HAP-1 (cell line): Measurements from ENCODE around the gene MSANTD2.

Source experiments
- DNase-seq, 2 experiments: peaks; one replicate each; pipeline ENCODE4 v3.0.0-alpha.2; 2016 to 2020; ENCODE audit warnings: low spot score in 2 of 2
- H3K27me3 ChIP-seq: fragments of 250-450 bp; sonication (Bioruptor Pico); 2 replicates; pipeline ENCODE4 v1.5.1; 2020; ENCODE audit warnings: low read depth, mild to moderate bottlenecking, moderate library complexity
- H3K36me3 ChIP-seq: fragments of 250-450 bp; sonication (Bioruptor Pico); replicated peaks from 2 replicates; pipeline ENCODE4 v1.5.1; 2020; ENCODE audit warnings: mild to moderate bottlenecking
- H3K4me1 ChIP-seq: fragments of 250-450 bp; sonication (Bioruptor Pico); 2 replicates; pipeline ENCODE4 v1.5.1; 2020; ENCODE audit warnings: mild to moderate bottlenecking
- H3K4me3 ChIP-seq: fragments of 250-450 bp; sonication (Bioruptor Pico); 2 replicates; pipeline ENCODE4 v1.5.1; 2020; ENCODE audit warnings: mild to moderate bottlenecking, moderate library complexity
- H3K9me3 ChIP-seq: fragments of 250-450 bp; sonication (Bioruptor Pico); 2 replicates; pipeline ENCODE4 v1.5.1; 2020; ENCODE audit warnings: mild to moderate bottlenecking, moderate library complexity
- in situ Hi-C: fragments of 300-500 bp; cut with MboI; formaldehyde crosslinking; loops from 3 replicates; pipeline ENCODE4 v1.14.3; 2020; ENCODE audit warnings: low sequenced_read_pairs, inconsistent platforms, mixed read lengths

MSANTD2 gene

GRCh38 chr11:124751741-124752470, 48.3 kb downstream of the MSANTD2 start, which contains the start of gene VSIG2:
VSIG2 (minus strand) TSS chr11:124752255; CDS start chr11:124752137, 118 bp downstream.
- in situ Hi-C loops, result no loop called here

GRCh38 chr11:124751391-124751740, 48.8 kb downstream of the MSANTD2 start:
- Histone ChIP-seq H3K4me3 (no peak overlapping the region), H3K4me1 (no peaks in the 10 kb centered on the region), H3K36me3 (no peaks in the 10 kb centered on the region), H3K27me3 (no peaks in the 10 kb centered on the region), H3K9me3 (no peaks in the 10 kb centered on the region)
- DNase-seq, result no peak
- in situ Hi-C loops, result no loop called here

More at GRCh38 chr11:124751741-124752470, 48.3 kb downstream of the MSANTD2 start, which contains the start of gene VSIG2:
- no peak within 1 kb of the TSS for H3K4me3 ChIP-seq
- no peaks in the 10 kb centered on the region for H3K27me3 ChIP-seq
- no peaks in the 10 kb centered on the region for H3K9me3 ChIP-seq
- DNase-seq, result no peak
- H3K36me3 ChIP-seq, result no peaks in the 10 kb centered on the region
- H3K4me1 ChIP-seq, result no peaks in the 10 kb centered on the region

GRCh38 chr11:124749912-124750311, 50.3 kb downstream of the MSANTD2 start:
- Histone ChIP-seq H3K9me3 (no peaks in the 10 kb centered on the region), H3K36me3 (no peaks in the 10 kb centered on the region), H3K4me1 (no peaks in the 10 kb centered on the region), H3K4me3 (no peak overlapping the region), H3K27me3 (no peaks in the 10 kb centered on the region)
- DNase-seq, result no peak
- in situ Hi-C loops, result no loop called here

- no peaks in the 10 kb centered on the region for H3K27me3 ChIP-seq
- in situ Hi-C loops, result no loop called here
- H3K36me3 ChIP-seq, result no peaks in the 10 kb centered on the region
- H3K9me3 ChIP-seq, result no peaks in the 10 kb centered on the region
- no peak for DNase-seq
- no peaks in the 10 kb centered on the region for H3K4me1 ChIP-seq
- H3K4me3 ChIP-seq, result no peak overlapping the region
Observed at GRCh38 chr11:124748481-124749343, 51.5 kb downstream of the MSANTD2 start.

- Histone ChIP-seq H3K4me1 (no peaks in the 10 kb centered on the region), H3K27me3 (no peaks in the 10 kb centered on the region), H3K36me3 (no peaks in the 10 kb centered on the region), H3K4me3 (no peak overlapping the region), H3K9me3 (no peaks in the 10 kb centered on the region)
- in situ Hi-C loops, result no loop called here
- DNase-seq, result no peak
Observed at GRCh38 chr11:124748100-124748418, 52.1 kb downstream of the MSANTD2 start.

GRCh38 chr11:124747406-124748099, 52.7 kb downstream of the MSANTD2 start:
- in situ Hi-C loops, result no loop called here
- no peak overlapping the region for H3K4me3 ChIP-seq
- no peak for DNase-seq
- H3K9me3 ChIP-seq, result no peaks in the 10 kb centered on the region
- no peaks in the 10 kb centered on the region for H3K4me1 ChIP-seq
- H3K36me3 ChIP-seq, result no peaks in the 10 kb centered on the region
- H3K27me3 ChIP-seq, result no peaks in the 10 kb centered on the region

- DNase-seq, result peak in 1 of 2 experiments; percentile 37
- Histone ChIP-seq H3K27me3 (no peaks in the 10 kb centered on the region), H3K4me3 (no peak overlapping the region), H3K9me3 (no peaks in the 10 kb centered on the region), H3K4me1 (no peaks in the 10 kb centered on the region), H3K36me3 (no peaks in the 10 kb centered on the region)
- in situ Hi-C loops, result no loop called here
Observed at GRCh38 chr11:124746621-124747243, 53.5 kb downstream of the MSANTD2 start.

GRCh38 chr11:124745835-124746620, 54.2 kb downstream of the MSANTD2 start:
- peaks cover 1% of the 10 kb centered on the region; the same call in 1 of the 2 replicates for H3K4me1 ChIP-seq
- in situ Hi-C loops, result no loop called here
- no peaks in the 10 kb centered on the region for H3K27me3 ChIP-seq
- H3K4me3 ChIP-seq, result no peak overlapping the region
- H3K36me3 ChIP-seq, result no peaks in the 10 kb centered on the region
- no peaks in the 10 kb centered on the region for H3K9me3 ChIP-seq
- no peak for DNase-seq

- H3K4me3 ChIP-seq, result no peak overlapping the region
- in situ Hi-C loops, result no loop called here
- H3K36me3 ChIP-seq, result no peaks in the 10 kb centered on the region
- no peak for DNase-seq
- H3K27me3 ChIP-seq, result no peaks in the 10 kb centered on the region
- H3K9me3 ChIP-seq, result no peaks in the 10 kb centered on the region
- H3K4me1 ChIP-seq, result peaks cover 5% of the 10 kb centered on the region; the same call in 1 of the 2 replicates
Observed at GRCh38 chr11:124745270-124745834, 54.9 kb downstream of the MSANTD2 start.

GRCh38 chr11:124743050-124743449, 57.2 kb downstream of the MSANTD2 start:
- H3K36me3 ChIP-seq, result no peaks in the 10 kb centered on the region
- in situ Hi-C loops, result no loop called here
- no peak for DNase-seq
- H3K4me3 ChIP-seq, result no peak overlapping the region
- H3K27me3 ChIP-seq, result no peaks in the 10 kb centered on the region
- H3K9me3 ChIP-seq, result no peaks in the 10 kb centered on the region
- peaks cover 10% of the 10 kb centered on the region for H3K4me1 ChIP-seq

- H3K36me3 ChIP-seq, result no peaks in the 10 kb centered on the region
- no peaks in the 10 kb centered on the region for H3K27me3 ChIP-seq
- H3K4me3 ChIP-seq, result no peak overlapping the region
- no peaks in the 10 kb centered on the region for H3K9me3 ChIP-seq
- DNase-seq, result no peak
- H3K4me1 ChIP-seq, result peaks cover 10% of the 10 kb centered on the region
- in situ Hi-C loops, result no loop called here
Observed at GRCh38 chr11:124742555-124742954, 57.7 kb downstream of the MSANTD2 start.

GRCh38 chr11:124740277-124740882, 59.8 kb downstream of the MSANTD2 start:
- DNase-seq, result peak in 1 of 2 experiments; percentile 65
- H3K4me1 ChIP-seq, result peaks cover 10% of the 10 kb centered on the region
- in situ Hi-C loops, result no loop called here
- H3K4me3 ChIP-seq, result peak overlapping the region; percentile 66
- no peaks in the 10 kb centered on the region for H3K36me3 ChIP-seq
- H3K27me3 ChIP-seq, result peaks cover under 1% of the 10 kb centered on the region; the same call in 1 of the 2 replicates
- H3K9me3 ChIP-seq, result no peaks in the 10 kb centered on the region
